ENCODE measurements around the gene ENOX2. TPM values are rescaled to one million over a fixed set of nuclear protein-coding genes. Genes with fewer than 3 reads are reported as not detected.

Gene ENOX2
- total RNA-seq, 1 donor from 2014 or later = 15.6 TPM

GRCh38 chrX:130694983-130695382 is 208.0 kb downstream of the ENOX2 start:
- Mint-ChIP-seq H3K4me3 (no peak overlapping the region), H3K27me3 (ENCODE audit: insufficient read depth) (no peaks in the 10 kb centered on the region), H3K9me3 (no peaks in the 10 kb centered on the region), H3K36me3 (ENCODE audit: low read depth) (peaks cover 1% of the 10 kb centered on the region), H3K27ac (no peak overlapping the region), H3K4me1 (ENCODE audit: low read depth) (no peaks in the 10 kb centered on the region)
- intact Hi-C loops (cut with micrococcal nuclease) = no loop called here
- DNase-seq (ENCODE audit: low spot score) = no peak

GRCh38 chrX:130691576-130691975 is 211.4 kb downstream of the ENOX2 start:
- Mint-ChIP-seq H3K4me1 (ENCODE audit: low read depth) (no peaks in the 10 kb centered on the region), H3K9me3 (no peaks in the 10 kb centered on the region), H3K36me3 (ENCODE audit: low read depth) (peaks cover 7% of the 10 kb centered on the region), H3K27ac (no peak overlapping the region), H3K27me3 (ENCODE audit: insufficient read depth) (no peaks in the 10 kb centered on the region), H3K4me3 (no peak overlapping the region)
- intact Hi-C loops (cut with micrococcal nuclease) = no loop called here
- no peak for DNase-seq (ENCODE audit: low spot score)

GRCh38 chrX:130688360-130688759 is 214.6 kb downstream of the ENOX2 start:
- intact Hi-C loops (cut with micrococcal nuclease) = no loop called here
- Mint-ChIP-seq H3K9me3 (no peaks in the 10 kb centered on the region), H3K27me3 (ENCODE audit: insufficient read depth) (no peaks in the 10 kb centered on the region), H3K36me3 (ENCODE audit: low read depth) (peaks cover 14% of the 10 kb centered on the region), H3K4me3 (no peak overlapping the region), H3K4me1 (ENCODE audit: low read depth) (no peaks in the 10 kb centered on the region), H3K27ac (no peak overlapping the region)
- no peak for DNase-seq (ENCODE audit: low spot score)

- Mint-ChIP-seq H3K36me3 (ENCODE audit: low read depth) (peaks cover 8% of the 10 kb centered on the region), H3K4me1 (ENCODE audit: low read depth) (no peaks in the 10 kb centered on the region), H3K4me3 (no peak overlapping the region), H3K27me3 (ENCODE audit: insufficient read depth) (no peaks in the 10 kb centered on the region), H3K9me3 (no peaks in the 10 kb centered on the region), H3K27ac (no peak overlapping the region)
- DNase-seq (ENCODE audit: low spot score) = no peak
- intact Hi-C loops (cut with micrococcal nuclease) = no loop called here
Measured at GRCh38 chrX:130682990-130683389, 220.0 kb downstream of the ENOX2 start.

GRCh38 chrX:130680164-130681035 is 222.6 kb downstream of the ENOX2 start:
- H3K27me3 Mint-ChIP-seq (ENCODE audit: insufficient read depth) = no peaks in the 10 kb centered on the region
- no peaks in the 10 kb centered on the region for H3K4me1 Mint-ChIP-seq (ENCODE audit: low read depth)
- intact Hi-C loops (cut with micrococcal nuclease) = no loop called here
- H3K9me3 Mint-ChIP-seq = no peaks in the 10 kb centered on the region
- H3K36me3 Mint-ChIP-seq (ENCODE audit: low read depth) = no peaks in the 10 kb centered on the region
- no peak for DNase-seq (ENCODE audit: low spot score)
- no peak overlapping the region for H3K27ac Mint-ChIP-seq
- H3K4me3 Mint-ChIP-seq = no peak overlapping the region

GRCh38 chrX:130676861-130677260 is 226.1 kb downstream of the ENOX2 start:
- DNase-seq (ENCODE audit: low spot score) = no peak
- no peaks in the 10 kb centered on the region for H3K4me1 Mint-ChIP-seq (ENCODE audit: low read depth)
- no peaks in the 10 kb centered on the region for H3K27me3 Mint-ChIP-seq (ENCODE audit: insufficient read depth)
- intact Hi-C loops (cut with micrococcal nuclease) = no loop called here
- peaks cover under 1% of the 10 kb centered on the region for H3K36me3 Mint-ChIP-seq (ENCODE audit: low read depth)
- H3K4me3 Mint-ChIP-seq = no peak overlapping the region
- peaks cover 10% of the 10 kb centered on the region for H3K9me3 Mint-ChIP-seq
- H3K27ac Mint-ChIP-seq = no peak overlapping the region

GRCh38 chrX:130672214-130672613 is 230.8 kb downstream of the ENOX2 start:
- Mint-ChIP-seq H3K4me1 (ENCODE audit: low read depth) (no peaks in the 10 kb centered on the region), H3K36me3 (ENCODE audit: low read depth) (peaks cover 5% of the 10 kb centered on the region), H3K4me3 (no peak overlapping the region), H3K27ac (no peak overlapping the region), H3K9me3 (peaks cover 10% of the 10 kb centered on the region), H3K27me3 (ENCODE audit: insufficient read depth) (no peaks in the 10 kb centered on the region)
- intact Hi-C loops (cut with micrococcal nuclease) = no loop called here
- DNase-seq (ENCODE audit: low spot score) = no peak

- peaks cover 10% of the 10 kb centered on the region for H3K9me3 Mint-ChIP-seq
- no peaks in the 10 kb centered on the region for H3K27me3 Mint-ChIP-seq (ENCODE audit: insufficient read depth)
- H3K4me1 Mint-ChIP-seq (ENCODE audit: low read depth) = no peaks in the 10 kb centered on the region
- DNase-seq (ENCODE audit: low spot score) = no peak
- H3K36me3 Mint-ChIP-seq (ENCODE audit: low read depth) = peaks cover 5% of the 10 kb centered on the region
- intact Hi-C loops (cut with micrococcal nuclease) = no loop called here
- no peak overlapping the region for H3K4me3 Mint-ChIP-seq
- H3K27ac Mint-ChIP-seq = no peak overlapping the region
Measured at GRCh38 chrX:130669233-130669632, 233.8 kb downstream of the ENOX2 start.

GRCh38 chrX:130665263-130665662 is 237.7 kb downstream of the ENOX2 start:
- DNase-seq (ENCODE audit: low spot score) = no peak
- Mint-ChIP-seq H3K9me3 (no peaks in the 10 kb centered on the region), H3K4me1 (ENCODE audit: low read depth) (no peaks in the 10 kb centered on the region), H3K27me3 (ENCODE audit: insufficient read depth) (no peaks in the 10 kb centered on the region), H3K4me3 (no peak overlapping the region), H3K27ac (no peak overlapping the region), H3K36me3 (ENCODE audit: low read depth) (peaks cover 3% of the 10 kb centered on the region)
- intact Hi-C loops (cut with micrococcal nuclease) = no loop called here

GRCh38 chrX:130658310-130658709 is 244.7 kb downstream of the ENOX2 start:
- no peaks in the 10 kb centered on the region for H3K27me3 Mint-ChIP-seq (ENCODE audit: insufficient read depth)
- H3K27ac Mint-ChIP-seq = no peak overlapping the region
- H3K4me3 Mint-ChIP-seq = no peak overlapping the region
- H3K9me3 Mint-ChIP-seq = no peaks in the 10 kb centered on the region
- H3K4me1 Mint-ChIP-seq (ENCODE audit: low read depth) = no peaks in the 10 kb centered on the region
- intact Hi-C loops (cut with micrococcal nuclease) = no loop called here
- peaks cover 2% of the 10 kb centered on the region for H3K36me3 Mint-ChIP-seq (ENCODE audit: low read depth)
- no peak for DNase-seq (ENCODE audit: low spot score)

GRCh38 chrX:130654409-130654950 is 248.5 kb downstream of the ENOX2 start:
- Mint-ChIP-seq H3K36me3 (ENCODE audit: low read depth) (peaks cover 2% of the 10 kb centered on the region), H3K4me1 (ENCODE audit: low read depth) (no peaks in the 10 kb centered on the region), H3K27me3 (ENCODE audit: insufficient read depth) (no peaks in the 10 kb centered on the region), H3K4me3 (no peak overlapping the region), H3K9me3 (no peaks in the 10 kb centered on the region), H3K27ac (no peak overlapping the region)
- intact Hi-C loops (cut with micrococcal nuclease) = no loop called here
- DNase-seq (ENCODE audit: low spot score) = no peak

- H3K4me3 Mint-ChIP-seq = no peak overlapping the region
Measured at GRCh38 chrX:130652824-130653578, 250.0 kb downstream of the ENOX2 start.

GRCh38 chrX:130649738-130650137 is 253.3 kb downstream of the ENOX2 start:
- Mint-ChIP-seq H3K4me3 (no peak overlapping the region), H3K27me3 (ENCODE audit: insufficient read depth) (no peaks in the 10 kb centered on the region)

More at GRCh38 chrX:130652824-130653578, 250.0 kb downstream of the ENOX2 start:
- H3K9me3 Mint-ChIP-seq = no peaks in the 10 kb centered on the region
- intact Hi-C loops (cut with micrococcal nuclease) = no loop called here
- no peak overlapping the region for H3K27ac Mint-ChIP-seq
- no peak for DNase-seq (ENCODE audit: low spot score)
- no peaks in the 10 kb centered on the region for H3K4me1 Mint-ChIP-seq (ENCODE audit: low read depth)
- peaks cover 2% of the 10 kb centered on the region for H3K36me3 Mint-ChIP-seq (ENCODE audit: low read depth)
- no peaks in the 10 kb centered on the region for H3K27me3 Mint-ChIP-seq (ENCODE audit: insufficient read depth)

More at GRCh38 chrX:130649738-130650137, 253.3 kb downstream of the ENOX2 start:
- Mint-ChIP-seq H3K36me3 (ENCODE audit: low read depth) (no peaks in the 10 kb centered on the region), H3K9me3 (no peaks in the 10 kb centered on the region), H3K27ac (no peak overlapping the region), H3K4me1 (ENCODE audit: low read depth) (no peaks in the 10 kb centered on the region)
- intact Hi-C loops (cut with micrococcal nuclease) = no loop called here
- no peak for DNase-seq (ENCODE audit: low spot score)

Data from activated T-helper 1 cell treated with anti-CD3 and anti-CD28 coated beads, Interleukin-12 subunit alpha, Interleukin-12 subunit beta, Interleukin-2, Interleukin-4 antibody, amounts not matched to agents 30 ng/mL and 10 ng/mL and 1 ng/mL, durations not matched to agents 14 hours and 24 hours and 36 hours (primary cell).